Dermis blood vessel endothelial cell (primary cell): ENCODE measurements around the gene LRRC36. TPM values are rescaled to one million over a fixed set of nuclear protein-coding genes. Genes with fewer than 3 reads are reported as not detected.
A peak's percentile ranks its signal among the peaks of the same experiment; 100 is the strongest.

Source experiments
- DNase-seq: peaks from one replicate; pipeline ENCODE4 v3.0.0; 2010
- total RNA-seq: library from RNA; depleted of rRNA; stranded (reverse); fragments of >200 nt; gene quantifications from 2 replicates; pipeline ENCODE4 v1.2.3, GENCODE V29; 2014

The LRRC36 gene
- total RNA-seq, 1 donor from 2014 or later: not detected

DNA sequence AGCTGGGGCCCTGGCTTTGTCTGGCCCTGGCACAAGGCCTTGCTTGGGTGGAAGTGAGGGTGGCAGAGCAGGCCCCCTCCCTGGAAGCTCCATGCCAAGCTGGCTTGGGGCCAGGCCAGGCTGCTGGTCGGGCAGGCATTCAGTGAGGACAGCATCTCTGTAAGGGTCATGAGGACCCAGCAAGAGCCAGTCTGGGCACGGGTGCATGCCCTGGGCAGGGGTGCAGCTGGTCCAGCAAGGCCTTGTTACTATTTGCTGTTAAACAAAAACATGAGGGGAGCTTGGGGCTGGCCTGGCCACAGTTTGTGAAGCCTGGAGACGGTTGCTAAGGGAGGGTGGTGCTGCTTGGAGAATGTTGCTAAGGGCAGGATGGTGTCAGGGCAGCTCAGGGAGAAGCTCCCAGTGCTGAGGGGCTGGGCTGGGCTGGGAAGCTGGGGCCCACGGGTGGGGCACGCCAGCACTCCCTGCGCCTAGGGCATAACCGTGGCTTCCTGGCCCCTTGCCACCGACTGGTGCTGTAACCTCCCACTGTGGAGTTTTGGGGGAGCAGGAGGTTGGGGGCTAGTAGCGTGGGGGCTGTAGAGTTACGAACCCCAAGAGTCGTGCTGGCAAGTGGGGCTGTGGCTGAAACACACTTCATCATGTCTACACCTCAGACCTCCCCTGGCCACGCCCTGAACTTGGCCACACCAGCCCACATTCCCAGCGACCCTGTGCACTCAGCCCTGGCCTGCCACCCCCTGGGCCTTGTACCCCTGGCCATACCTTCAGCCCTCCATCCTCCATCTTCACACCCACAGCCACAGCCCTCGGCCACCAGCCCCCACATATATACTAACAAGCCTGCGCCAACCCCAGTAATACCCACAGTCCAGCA is 65.0 kb downstream of the LRRC36 start:
- DNase-seq: no peak

DNA sequence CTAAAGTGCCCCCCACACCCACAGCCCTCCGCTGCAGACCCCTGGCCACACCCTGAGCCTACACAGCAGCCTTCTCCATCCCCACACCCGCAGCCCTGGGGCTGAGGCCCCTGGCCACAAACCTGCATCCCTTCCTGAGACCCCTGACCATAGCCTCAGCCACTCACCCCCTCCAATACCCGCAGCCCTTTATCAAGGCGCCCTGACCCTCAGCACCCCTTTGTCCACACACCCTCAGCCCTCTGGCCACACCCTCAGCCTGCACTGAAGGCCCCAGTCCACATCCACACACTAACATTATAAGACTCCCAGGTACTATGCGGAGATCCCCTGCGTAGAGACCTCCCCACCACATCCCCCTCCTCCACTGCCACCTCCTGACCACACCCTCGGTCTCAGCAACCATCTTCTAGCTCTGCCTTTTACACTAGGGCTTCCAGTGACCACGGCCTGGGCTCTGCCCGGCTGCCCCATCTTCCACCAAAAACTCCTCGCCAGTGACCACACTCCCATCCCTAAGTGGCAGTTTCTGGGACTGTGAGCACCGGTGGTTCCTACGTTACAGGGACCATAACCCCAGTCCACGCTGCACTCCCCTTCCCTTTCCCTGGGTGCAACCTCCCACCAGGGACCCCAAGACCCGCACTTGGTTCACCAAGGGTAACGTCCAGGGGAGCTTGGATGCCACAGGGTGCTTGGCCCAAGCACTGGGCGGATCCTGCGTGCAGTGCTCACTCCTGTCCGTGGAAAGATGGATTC is 65.9 kb downstream of the LRRC36 start:
- no peak for DNase-seq

DNA sequence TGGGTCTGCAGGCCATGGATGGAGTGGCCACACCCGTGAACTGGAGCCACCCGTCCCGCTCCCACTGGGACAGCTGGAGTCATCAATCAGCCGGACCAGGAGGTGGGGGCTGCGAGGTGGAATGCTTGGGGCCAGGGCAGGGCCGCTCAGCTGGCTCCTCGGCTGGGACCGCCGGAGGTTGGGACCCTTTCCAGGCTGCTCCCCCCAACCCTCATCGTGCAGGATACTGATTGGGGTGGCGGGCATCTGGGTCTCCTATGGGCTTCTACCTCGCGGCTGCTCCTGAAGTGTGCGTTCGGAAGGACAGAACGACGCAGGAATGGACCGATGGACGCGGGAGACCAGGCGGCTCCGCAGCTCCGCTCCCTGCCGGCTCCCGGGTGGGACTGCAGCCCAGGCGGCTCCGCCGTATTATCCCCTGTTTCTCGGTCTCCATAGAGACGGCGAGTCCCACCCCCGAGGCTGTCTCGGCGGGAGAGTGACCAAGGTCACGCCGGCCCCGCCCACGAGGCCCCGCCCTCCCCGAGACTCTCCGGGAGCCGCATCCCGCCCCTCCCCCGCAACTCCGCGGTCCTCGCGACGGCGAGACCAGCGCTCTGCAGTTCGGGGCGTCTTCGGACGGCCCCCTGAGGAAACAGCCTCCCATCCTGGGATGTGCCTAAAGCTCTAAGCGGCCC is 66.6 kb downstream of the LRRC36 start, which contains the start of gene TPPP3:
Gene TPPP3, minus strand, starts transcription at position 388 of the 677 bp plus-strand sequence. CDS start 2,387 bp downstream, outside the sequence.
- peak; percentile 84 for DNase-seq

DNA sequence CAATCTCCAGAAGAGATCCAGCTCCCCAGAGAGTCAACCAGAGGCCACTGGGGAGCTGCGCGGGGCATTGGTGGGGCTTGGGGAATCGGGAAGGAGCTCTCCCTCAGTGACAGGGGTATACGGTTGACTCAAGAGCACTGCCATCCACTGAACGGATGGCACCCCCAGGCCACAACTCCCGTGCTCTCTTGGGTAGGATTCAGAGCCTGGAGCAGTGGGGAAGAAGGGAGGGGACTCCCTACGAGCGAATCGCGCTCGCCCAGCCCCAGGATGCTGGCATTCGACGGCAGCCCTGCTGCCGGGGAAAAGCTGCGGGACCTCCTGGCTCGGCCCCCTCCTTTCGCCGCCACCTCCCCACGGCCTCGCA is 67.2 kb downstream of the LRRC36 start:
- peak; percentile 30 for DNase-seq

DNA sequence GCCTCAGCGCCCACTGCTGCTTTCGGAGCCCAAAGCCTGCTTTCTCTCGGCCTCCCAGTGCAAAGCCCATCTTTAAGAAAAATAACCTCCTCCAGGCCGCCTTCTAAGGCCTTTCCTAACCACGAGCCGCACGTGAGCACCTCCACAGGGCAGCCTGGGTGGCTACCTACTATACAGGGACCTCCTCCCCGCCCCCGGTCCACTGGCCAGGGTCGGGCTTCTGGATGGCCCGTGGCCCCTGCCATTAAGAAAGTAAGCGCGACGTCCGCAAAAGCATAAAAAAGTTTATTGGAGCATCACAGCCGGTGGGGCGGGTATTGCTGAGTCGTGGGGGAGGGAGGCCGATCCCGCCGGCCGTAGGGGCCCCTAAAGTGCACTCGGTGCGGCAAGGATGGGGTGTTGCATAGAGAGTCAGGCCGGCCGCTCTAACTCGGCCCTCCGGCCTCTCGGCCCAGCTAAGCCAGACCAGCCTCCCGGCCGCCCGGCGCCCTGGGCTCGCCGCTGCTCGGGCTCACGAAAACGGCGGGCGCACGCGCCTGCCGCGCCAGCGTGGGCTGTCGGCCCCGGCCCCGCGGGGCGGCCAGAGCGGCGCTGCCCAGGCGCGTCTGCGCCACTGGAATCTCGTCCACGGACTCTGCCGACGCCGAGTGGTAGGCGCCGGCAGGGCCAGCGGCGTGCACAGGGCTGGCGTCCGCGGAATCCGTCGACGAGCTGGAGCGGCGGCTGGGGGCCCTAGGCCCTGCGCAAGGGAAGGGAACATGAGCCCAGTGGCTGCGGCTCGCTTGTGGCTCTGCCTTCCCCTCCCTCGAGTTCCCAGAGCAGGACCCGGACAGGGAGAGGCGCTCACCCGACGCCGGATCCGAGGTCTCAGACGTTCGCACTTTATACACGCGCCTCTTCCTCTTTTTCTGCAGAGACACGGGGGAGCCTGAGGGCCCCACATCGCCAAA is 67.8 kb downstream of the LRRC36 start:
- peak; percentile 32 for DNase-seq

DNA sequence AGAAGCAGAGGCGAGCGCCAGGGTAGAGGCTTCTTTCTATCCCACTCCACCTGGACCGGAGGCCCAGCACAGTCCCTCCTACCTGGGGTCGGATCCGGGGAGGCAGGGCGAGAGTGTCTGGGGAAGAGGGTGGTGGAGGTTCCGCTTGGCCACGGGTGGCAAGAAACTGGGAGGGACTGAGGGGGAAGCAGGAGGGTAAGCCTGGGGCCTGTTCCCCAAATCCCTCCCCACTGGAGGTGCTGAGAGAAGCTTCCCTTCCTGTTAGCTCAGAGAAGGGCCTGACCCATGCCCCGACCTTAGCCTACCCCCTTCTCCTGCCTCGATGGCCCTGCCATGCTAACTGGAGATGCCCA is 68.5 kb downstream of the LRRC36 start:
- no peak for DNase-seq

DNA sequence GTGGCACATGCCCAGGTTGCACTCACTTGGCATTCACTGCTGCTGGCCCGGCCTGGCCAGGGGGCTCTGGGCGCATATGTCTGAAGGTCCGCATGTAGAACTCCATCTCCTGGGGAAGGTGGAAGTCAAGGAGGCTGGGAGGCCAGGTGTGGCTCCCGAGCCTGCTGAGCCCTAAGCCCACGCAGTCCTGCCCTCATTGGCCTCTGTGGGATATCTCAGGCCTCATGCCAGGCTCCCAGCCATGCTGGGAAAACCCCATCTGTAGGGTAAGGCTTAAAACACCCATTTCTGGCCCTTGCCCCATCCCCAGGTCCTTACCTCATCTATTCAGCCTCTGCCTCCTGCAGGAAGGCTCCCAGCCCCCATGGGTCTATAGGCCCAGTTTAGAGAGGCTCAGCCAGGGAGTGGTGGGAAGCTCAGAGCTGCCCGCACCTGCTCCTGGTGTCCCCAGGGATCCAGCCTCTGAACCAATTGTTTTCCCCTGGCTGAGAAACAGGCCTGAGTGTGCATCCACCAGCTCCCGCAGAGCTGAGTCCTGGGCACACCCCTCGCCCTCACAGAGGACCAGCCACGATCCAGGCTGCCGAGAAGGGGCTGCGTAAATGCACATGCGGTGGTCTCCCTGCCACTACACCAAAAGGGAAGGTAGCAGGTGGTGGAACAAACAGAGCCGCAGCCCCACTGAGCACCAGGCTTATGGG is 69.0 kb downstream of the LRRC36 start:
- DNase-seq: peak; percentile 41

DNA sequence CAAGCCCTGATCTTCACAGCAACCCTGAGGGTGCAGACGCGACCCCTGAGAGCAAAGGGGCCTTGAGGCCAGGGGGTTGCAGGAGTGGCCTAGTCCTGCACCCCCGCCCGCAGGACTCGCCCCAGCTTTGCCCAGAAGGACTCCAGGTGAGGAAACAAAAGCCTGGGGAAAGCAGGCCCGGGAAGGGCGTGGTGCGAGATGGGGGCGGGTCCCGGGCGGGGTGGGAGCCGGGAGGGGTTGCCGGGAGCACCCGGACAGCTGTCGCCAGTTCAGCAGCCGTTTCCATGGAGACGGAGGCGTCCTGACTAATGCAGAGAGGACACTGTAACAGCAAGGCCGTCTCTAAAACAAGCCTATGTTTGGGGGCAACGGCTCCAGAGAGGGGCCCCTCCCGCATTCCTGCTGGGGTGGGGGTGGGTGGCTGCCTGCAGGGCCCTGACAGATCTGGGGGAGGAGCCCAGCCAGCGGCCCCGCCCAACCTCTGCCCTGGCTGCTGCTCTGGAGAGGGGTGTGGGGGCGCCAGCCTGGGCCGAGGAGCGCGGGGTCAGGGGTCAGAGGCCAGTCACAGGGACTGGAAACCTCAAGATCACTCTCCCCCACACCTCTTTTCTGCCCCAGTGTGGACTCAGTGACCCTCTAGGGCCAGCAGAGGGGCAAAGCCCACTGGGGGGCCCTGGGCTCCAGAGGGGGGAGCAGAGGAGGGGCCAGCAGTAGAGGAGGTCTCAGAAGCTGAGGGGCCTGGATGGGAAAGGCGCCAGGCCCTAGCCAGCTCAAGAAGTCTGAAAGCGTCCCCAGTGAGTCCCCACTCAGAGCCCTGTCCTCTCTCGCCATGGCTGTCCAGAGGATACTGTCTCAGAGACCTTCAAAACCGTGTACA is 69.8 kb downstream of the LRRC36 start:
- peak; percentile 70 for DNase-seq

DNA sequence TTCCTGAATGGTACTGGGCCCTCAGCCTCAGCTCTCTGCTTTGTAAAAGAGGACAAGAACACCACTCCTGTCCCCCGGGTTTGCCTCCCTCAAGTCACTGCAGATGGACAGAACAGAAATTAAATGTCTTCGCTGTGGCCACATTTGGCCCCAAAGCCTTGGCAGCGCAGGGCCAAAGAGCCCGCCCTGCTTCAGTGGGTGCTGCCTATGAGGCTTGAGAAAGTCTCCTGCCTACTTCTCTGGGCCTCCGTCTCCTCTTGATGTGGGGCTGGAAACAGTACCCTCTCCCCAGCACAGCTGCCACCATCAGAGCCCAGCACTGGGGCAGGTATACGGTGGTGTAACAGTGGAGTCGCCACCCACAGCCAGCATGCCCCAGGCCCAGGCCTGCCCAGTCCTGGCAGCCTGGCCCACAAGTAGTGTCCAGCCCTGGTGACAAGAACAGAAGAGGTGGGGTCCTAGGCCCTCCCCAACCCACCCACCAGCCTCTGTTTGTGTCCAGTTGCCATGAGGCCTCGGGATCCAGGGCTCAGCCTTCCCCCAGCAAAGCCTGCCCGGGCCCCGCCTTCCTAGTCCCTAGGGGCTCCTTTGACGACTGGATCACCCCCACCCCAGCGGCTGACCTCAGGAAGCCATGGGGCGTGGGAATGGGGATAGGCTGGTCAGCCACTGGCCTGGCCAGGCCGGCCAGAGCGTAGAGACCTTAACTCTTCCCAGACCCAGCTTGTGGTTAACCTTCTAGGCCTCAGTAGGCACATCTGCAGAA is 70.6 kb downstream of the LRRC36 start:
- no peak for DNase-seq

DNA sequence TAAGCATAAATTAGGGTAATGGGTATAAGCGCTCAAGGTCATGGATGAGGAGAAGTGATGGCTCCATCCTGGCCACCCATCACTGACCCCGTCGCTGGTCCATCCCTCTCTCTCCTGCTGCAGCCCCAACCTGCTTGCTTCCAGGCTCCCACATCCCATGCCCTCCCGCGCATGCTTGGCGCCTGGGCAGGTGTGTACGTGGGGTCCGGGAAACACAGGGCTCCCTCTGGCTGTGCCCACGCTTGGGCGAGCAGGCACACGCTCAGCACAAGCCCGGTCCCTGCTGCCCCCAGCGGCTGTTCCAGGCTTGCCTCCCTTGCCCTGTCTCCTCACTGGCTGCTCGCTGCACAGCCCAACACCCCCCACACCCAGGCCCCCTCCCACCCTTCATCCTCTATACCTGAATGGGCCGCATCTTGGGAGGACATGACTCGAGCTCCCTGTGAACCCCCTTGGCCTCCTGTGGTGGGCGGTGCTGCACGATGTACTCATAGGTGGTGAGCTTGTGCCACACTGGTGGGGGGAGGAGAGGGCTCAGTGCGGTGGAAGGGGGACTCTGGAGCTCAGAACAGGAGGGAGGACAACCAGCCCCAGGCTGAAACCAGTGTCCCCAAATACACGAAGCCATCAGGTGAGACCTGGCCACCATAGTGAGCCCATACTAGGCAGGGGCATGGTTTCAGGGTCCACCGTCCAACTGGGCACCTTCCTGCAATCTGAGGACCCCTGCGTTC is 71.4 kb downstream of the LRRC36 start:
- DNase-seq: no peak

DNA sequence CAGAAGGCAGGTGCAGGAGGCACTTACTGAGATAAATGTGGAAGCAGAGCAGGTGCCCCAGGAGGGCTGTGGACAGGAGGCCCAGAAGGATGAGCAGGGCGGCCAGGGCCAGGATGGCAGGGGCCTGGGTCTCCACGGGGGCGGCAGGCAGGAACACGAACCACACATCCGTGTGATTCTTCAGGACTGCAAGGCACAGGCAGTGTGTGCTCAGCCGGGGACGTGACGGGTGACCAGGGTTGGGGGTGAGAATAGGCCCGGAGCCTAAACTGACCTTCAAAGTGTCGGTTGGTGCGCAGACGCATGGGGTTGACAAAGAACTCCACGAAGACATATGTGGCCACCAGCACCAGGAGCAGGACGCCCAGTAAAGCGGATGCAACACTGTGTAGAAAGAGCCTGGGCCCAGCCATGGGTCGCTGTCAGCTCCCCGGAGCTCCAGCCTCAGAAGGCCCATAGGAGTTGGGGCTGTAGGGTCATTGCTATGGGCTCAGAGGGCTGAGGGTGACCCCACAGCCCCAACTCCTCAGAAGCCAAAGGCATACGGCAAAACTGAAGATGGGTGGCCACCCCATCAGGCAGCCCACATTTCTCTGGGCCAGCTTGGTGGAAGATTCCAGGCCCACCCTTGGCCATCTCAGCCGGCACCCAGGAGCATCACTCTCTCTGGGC is 72.1 kb downstream of the LRRC36 start:
- no peak for DNase-seq

DNA sequence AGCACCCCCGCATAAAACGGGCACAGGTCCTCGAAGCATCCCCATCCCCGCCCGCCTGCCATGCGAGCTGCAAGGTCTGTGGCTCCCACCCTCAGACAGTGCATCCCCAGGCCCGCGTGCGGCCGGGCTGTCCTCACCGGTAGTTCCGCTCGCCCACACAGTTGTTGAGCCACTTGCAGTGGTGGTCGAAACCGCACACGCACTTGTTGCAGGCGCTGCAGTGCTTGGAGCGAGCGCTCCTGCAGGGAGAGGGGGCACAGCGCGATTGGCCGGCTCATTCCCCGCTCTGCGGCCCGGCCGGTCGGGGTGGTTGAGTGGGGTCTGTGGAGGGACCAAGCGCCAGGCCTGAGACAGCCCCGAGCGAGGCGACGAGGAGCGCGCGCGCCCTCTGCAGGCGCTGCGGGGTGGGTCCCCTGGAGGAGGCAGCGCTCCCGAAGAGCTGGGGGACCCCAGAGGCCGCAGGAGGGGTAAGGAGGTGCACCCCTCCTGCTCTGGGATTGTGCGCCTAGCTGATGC is 72.7 kb downstream of the LRRC36 start:
- peak; percentile 69 for DNase-seq

DNA sequence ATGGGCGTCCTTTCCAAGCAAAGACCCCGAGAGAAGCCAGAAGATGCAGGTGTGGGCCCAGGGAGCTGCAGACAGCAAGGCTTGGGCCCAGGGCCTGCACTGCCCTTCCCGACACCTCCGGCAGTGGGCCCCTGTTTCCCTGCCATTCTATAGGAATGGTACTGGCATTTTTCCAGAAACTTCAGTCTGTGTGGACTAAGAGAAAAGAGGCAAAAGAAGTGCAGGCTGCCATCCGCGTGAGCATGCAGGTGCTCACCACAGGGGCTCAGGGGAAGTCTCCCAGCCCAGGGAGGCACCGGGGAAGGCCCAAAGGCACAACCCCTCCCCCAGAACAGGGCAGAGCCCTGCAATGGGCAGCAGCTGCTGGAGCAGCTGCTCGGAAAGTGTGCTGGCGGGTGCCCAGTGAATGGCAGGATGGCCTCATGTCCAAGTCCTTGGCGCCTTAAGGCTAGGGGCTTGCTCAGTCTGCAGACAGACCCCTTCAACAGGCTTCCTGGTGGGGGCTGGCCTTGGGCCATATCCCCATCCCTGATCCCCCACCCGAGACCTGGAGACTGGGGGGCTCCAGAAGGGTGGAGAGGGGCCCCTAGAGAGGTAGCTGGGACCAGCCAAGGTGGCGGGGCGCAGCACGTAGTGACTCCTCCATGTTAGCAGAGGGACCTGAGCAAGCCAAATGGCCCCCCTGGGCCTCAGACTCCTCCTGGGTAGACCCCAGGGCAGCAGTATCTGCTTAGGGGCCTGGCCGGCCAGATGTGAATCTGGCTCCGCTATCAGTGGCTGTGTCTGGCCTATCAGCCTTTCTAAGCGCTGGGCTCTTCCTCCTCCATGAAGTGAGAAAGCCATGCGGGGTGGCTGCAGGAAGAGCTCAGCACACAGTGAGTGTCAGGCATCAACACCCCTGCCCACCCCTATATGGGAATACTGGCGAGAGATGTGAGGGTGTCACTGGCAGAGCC is 73.4 kb downstream of the LRRC36 start:
- DNase-seq: no peak

DNA sequence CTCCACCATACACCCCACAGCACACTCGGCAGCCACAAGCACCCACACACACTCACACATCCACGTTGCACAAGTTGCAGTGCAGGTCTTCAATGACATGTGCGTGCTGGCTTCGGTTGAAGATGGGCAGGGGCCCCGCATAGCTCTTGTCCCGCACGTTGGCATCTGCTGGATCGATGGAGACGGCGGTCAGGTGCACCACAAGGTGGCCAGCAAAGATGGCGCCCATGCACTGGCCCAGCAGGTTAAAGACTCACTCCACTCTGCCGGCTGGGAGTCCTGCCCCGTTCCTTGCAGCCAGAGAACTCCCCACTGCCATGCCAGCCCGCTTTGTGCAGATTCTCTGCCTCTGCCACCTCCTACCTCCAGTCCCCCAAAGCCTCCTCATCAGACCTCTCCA is 74.3 kb downstream of the LRRC36 start:
- DNase-seq: no peak

DNA sequence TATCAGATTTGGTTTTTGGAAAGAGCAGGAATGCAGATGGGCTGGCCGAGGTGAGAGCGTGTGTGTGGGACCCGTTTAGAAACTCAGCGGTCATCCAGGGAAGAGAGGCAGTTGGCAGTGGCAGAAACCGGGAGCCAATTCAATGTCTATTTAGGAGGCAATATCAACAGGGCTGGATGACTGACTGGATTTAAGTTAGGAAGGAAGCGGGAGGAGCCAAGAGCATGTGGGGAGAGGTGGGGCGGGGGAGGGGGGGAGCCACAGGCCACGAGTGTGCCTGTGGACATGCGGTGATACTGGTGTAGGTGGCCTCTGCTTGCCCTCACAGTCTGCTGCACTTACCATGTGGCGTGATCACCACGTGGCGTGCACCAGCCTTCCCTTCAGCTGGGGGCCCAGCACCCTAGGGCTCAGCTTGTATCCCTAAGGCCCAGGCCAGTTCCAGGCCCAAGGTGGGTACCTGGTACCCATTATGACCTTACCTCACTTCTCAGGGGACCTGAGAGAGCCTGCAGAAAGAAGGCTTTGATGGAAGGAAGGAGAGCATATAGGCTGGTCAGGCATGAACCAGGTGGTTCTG is 77.5 kb downstream of the LRRC36 start:
- DNase-seq: peak; percentile 52

DNA sequence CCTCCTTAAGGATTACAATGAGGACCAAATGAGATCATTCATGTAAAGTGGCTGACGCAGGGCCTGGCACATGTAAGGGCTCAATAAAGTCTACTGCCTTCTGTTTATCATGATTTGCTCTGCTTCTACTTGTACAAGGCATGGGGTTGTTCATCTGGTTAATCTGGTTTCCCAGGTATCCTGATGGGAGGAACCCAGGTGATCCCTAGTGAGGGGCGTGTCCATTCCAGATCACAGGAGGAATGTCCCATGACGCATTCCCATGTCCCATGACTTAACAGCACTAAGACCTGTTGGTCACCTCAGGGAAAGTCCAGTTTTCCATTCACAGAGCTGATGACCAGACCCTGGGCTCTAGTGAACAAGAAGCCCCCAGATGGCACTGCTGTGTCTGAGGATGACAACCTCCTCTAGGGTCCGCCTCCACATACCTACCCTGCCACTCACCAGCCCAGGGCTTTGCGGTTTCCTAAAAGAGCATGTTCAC is 78.2 kb downstream of the LRRC36 start:
- no peak for DNase-seq
